Astrocyte (in vitro differentiated cells and primary cell): Measurements from ENCODE around the gene ZNF525. TPM values are rescaled to one million over a fixed set of nuclear protein-coding genes. Genes with fewer than 3 reads are reported as not detected.
"Not testable (repeated sequence)": the region's sequence is repeated elsewhere in the genome, so short reads cannot be mapped to it uniquely, and the experiment has no call there.

Experiments
- DNase-seq: peaks from one replicate; pipeline ENCODE4 v3.0.0-alpha.2; 2010; ENCODE audit warnings: low read depth
- FAIRE-seq: peaks from 2 replicates; lab custom pipeline; 2011; peaks lifted over from hg19 to GRCh38; lab: Jason Lieb, UNC
- H2AFZ ChIP-seq: 2 replicates; pipeline ENCODE4 v1.6.0; 2012; ENCODE audit warnings: low read depth, low read length, inconsistent platforms
- H3K27ac ChIP-seq: 2 replicates; pipeline ENCODE4 v1.5.1; 2011; ENCODE audit warnings: low read depth, low read length, inconsistent platforms
- H3K27me3 ChIP-seq: 2 replicates; pipeline ENCODE4 v1.6.0; 2011; ENCODE audit warnings: low read length, inconsistent platforms; ENCODE audit not compliant: insufficient read depth
- H3K36me3 ChIP-seq: 2 replicates; pipeline ENCODE4 v1.5.1; 2011; ENCODE audit warnings: low read length, inconsistent platforms; ENCODE audit not compliant: insufficient read depth
- H3K4me1 ChIP-seq: 2 replicates; pipeline ENCODE4 v1.5.1; 2011; ENCODE audit warnings: low read length, inconsistent platforms; ENCODE audit not compliant: insufficient read depth
- H3K4me2 ChIP-seq: 2 replicates; pipeline ENCODE4 v1.6.0; 2012; ENCODE audit warnings: low read length, inconsistent platforms
- H3K4me3 ChIP-seq: 2 replicates; pipeline ENCODE4 v1.5.1; 2011; ENCODE audit warnings: low read depth, mild to moderate bottlenecking, low read length, inconsistent platforms; ENCODE audit not compliant: insufficient read depth
- H3K79me2 ChIP-seq: 2 replicates; pipeline ENCODE4 v1.6.0; 2012; ENCODE audit warnings: mild to moderate bottlenecking, low read length, inconsistent platforms; ENCODE audit not compliant: insufficient read depth
- H3K9ac ChIP-seq: 2 replicates; pipeline ENCODE4 v1.6.0; 2012; ENCODE audit warnings: mild to moderate bottlenecking, low read length, inconsistent platforms
- H3K9me3 ChIP-seq: 2 replicates; pipeline ENCODE4 v1.5.1; 2012; ENCODE audit warnings: low read depth, mild to moderate bottlenecking, low read length, inconsistent platforms; ENCODE audit not compliant: insufficient read depth
- H4K20me1 ChIP-seq: 2 replicates; pipeline ENCODE4 v1.6.0; 2012; ENCODE audit warnings: low read length, inconsistent platforms; ENCODE audit not compliant: insufficient read depth
- H3K27ac Mint-ChIP-seq: one replicate; pipeline ENCODE4 v1.8.0; 2021; ENCODE audit warnings: mild to moderate bottlenecking, mixed read lengths; ENCODE audit not compliant: unreplicated experiment
- H3K27me3 Mint-ChIP-seq: one replicate; pipeline ENCODE4 v1.8.0; 2021; ENCODE audit warnings: low read depth, mixed read lengths; ENCODE audit not compliant: unreplicated experiment
- H3K36me3 Mint-ChIP-seq: one replicate; pipeline ENCODE4 v1.8.0; 2021; ENCODE audit warnings: low read depth, mixed read lengths; ENCODE audit not compliant: unreplicated experiment
- H3K4me1 Mint-ChIP-seq: one replicate; pipeline ENCODE4 v1.8.0; 2021; ENCODE audit warnings: low read depth, mixed read lengths; ENCODE audit not compliant: unreplicated experiment
- H3K4me3 Mint-ChIP-seq: one replicate; pipeline ENCODE4 v1.8.0; 2021; ENCODE audit warnings: mild to moderate bottlenecking, moderate library complexity, mixed read lengths; ENCODE audit not compliant: unreplicated experiment
- H3K9me3 Mint-ChIP-seq: one replicate; pipeline ENCODE4 v1.8.0; 2021; ENCODE audit warnings: mild to moderate bottlenecking, mixed read lengths; ENCODE audit not compliant: unreplicated experiment
- EZH2 ChIP-seq: IDR thresholded peaks from 2 replicates; pipeline ENCODE4 v1.6.1; 2012; ENCODE audit warnings: mild to moderate bottlenecking, low read length, inconsistent platforms; ENCODE audit not compliant: insufficient read depth
- total RNA-seq: library from RNA; stranded (reverse); gene quantifications from 2 replicates; pipeline ENCODE4 v1.2.1, GENCODE V29; 2021
- TF ChIP-seq, protein P1 (sequence below): IDR thresholded peaks from 2 replicates; pipeline ENCODE4 v1.5.1; 2011; ENCODE audit warnings: low read depth, mild to moderate bottlenecking, inconsistent platforms, low read length, moderate library complexity; ENCODE audit not compliant: insufficient read depth

ZNF525 gene
- total RNA-seq, 1 donor from 2014 or later: 7.1 TPM

DNA sequence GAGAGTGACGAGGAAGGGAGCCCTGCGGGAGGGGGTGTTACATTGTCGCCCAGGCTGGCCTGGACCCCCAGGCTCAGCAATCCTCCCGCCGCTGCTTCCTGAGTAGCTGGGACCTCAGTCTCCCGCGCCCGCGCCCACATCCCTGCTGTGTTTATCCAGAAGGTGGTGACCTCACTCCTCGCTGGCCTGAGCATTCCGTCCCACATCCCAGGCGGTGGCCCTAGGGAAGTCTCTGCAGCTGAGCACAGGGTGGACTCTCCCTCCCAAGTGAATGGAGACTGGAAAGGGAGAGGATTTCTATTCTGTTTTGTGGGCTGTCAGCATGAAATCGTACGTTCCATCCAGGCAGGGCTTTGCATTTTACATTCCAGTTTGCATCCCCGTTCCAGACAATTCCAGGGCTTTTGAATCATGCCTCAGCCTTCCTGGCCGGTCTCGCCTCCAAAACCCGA lies 29.0 kb downstream of the ZNF525 start:
- Mint-ChIP-seq H3K27me3 (no peaks in the 10 kb centered on the region), H3K4me3 (peak overlapping the region; percentile 98), H3K9me3 (peaks cover 7% of the 10 kb centered on the region), H3K27ac (peak overlapping the region; percentile 77), H3K36me3 (peaks cover 8% of the 10 kb centered on the region), H3K4me1 (peaks cover 6% of the 10 kb centered on the region)
- TF ChIP-seq, protein P1, sequence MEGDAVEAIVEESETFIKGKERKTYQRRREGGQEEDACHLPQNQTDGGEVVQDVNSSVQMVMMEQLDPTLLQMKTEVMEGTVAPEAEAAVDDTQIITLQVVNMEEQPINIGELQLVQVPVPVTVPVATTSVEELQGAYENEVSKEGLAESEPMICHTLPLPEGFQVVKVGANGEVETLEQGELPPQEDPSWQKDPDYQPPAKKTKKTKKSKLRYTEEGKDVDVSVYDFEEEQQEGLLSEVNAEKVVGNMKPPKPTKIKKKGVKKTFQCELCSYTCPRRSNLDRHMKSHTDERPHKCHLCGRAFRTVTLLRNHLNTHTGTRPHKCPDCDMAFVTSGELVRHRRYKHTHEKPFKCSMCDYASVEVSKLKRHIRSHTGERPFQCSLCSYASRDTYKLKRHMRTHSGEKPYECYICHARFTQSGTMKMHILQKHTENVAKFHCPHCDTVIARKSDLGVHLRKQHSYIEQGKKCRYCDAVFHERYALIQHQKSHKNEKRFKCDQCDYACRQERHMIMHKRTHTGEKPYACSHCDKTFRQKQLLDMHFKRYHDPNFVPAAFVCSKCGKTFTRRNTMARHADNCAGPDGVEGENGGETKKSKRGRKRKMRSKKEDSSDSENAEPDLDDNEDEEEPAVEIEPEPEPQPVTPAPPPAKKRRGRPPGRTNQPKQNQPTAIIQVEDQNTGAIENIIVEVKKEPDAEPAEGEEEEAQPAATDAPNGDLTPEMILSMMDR: no peak
- no peak for TF ChIP-seq EZH2
- H4K20me1 ChIP-seq: peaks cover 3% of the 10 kb centered on the region
- H3K79me2 ChIP-seq: peaks cover 8% of the 10 kb centered on the region
- peak overlapping the region; percentile 29 for H3K27ac ChIP-seq
- H3K9ac ChIP-seq: peak overlapping the region; percentile 86
- no peak for FAIRE-seq
- H3K4me3 ChIP-seq: peak overlapping the region; percentile 89
- H3K36me3 ChIP-seq: no peaks in the 10 kb centered on the region
- H3K27me3 ChIP-seq: no peaks in the 10 kb centered on the region
- H3K4me1 ChIP-seq: peaks cover 5% of the 10 kb centered on the region
- peak overlapping the region; percentile 97 for H3K4me2 ChIP-seq
- no peaks in the 10 kb centered on the region for H3K9me3 ChIP-seq
- peak; percentile 53 for DNase-seq
- H2AFZ ChIP-seq: peak overlapping the region; percentile 99

DNA sequence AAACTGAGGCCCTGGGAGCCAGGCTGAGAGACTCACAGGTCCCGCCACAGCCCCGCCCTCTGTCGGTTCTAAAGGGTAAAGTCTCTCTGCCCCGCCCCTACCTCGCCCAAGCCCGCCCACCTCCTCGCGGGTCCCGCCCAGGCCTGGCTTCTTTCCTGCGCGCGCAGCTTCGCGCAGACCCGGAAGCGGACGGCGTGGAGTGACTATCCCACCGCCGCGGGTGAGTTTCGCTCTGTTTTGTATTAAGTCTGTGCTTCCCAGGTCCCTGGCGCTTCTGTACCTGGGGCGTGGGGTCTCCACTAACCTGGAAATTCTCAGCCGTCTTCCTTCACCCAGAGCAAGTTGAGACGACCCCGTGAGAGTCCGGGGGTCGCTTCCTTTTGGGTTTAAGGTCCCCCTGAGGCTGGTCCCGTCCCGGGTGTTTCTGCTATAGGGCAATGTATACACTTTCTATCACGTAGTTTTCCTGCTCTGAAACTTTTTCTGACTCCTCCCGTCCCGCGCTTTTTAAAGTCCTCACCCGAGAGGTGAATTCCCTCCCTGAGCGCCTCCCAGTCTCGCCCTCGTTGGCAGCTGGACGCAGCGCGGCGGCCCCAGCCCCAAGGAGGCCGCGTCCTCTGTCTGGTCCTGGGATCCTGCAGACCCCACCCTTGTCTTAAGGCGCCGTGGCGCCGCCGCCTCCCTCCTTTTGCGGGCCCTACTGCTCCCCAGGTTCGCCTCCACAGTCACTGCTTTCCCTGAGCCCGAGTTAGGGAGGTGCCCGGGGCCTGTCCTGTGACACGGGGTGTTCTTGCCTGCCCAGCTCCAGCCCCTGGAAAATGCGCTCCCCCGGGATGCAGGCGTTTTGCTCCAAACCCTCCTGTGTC lies 29.7 kb downstream of the ZNF525 start, which contains the start of gene ZNF765:
Gene ZNF765 (plus strand): TSS at position 176 of the 866 bp plus-strand sequence. CDS start 2,867 bp downstream, outside the sequence.
- H3K9me3 Mint-ChIP-seq: peaks cover 7% of the 10 kb centered on the region
- Histone ChIP-seq H3K36me3 (peaks cover 1% of the 10 kb centered on the region), H2AFZ (peak within 1 kb of the TSS; percentile 99), H3K4me3 (peak within 1 kb of the TSS; percentile 89), H3K4me1 (peaks cover 5% of the 10 kb centered on the region), H4K20me1 (peaks cover 3% of the 10 kb centered on the region), H3K79me2 (peaks cover 8% of the 10 kb centered on the region), H3K9me3 (no peaks in the 10 kb centered on the region), H3K27ac (peak within 1 kb of the TSS; percentile 60), H3K27me3 (no peaks in the 10 kb centered on the region), H3K4me2 (peak within 1 kb of the TSS; percentile 97), H3K9ac (peak within 1 kb of the TSS; percentile 86)
- H3K4me1 Mint-ChIP-seq: peaks cover 6% of the 10 kb centered on the region
- FAIRE-seq (no peak), DNase-seq (peak; percentile 78)
- peak within 1 kb of the TSS; percentile 77 for H3K27ac Mint-ChIP-seq
- no peaks in the 10 kb centered on the region for H3K27me3 Mint-ChIP-seq
- no peak for TF ChIP-seq EZH2
- TF ChIP-seq, protein P1: no peak
- H3K36me3 Mint-ChIP-seq: peaks cover 12% of the 10 kb centered on the region
- H3K4me3 Mint-ChIP-seq: peak within 1 kb of the TSS; percentile 98

DNA sequence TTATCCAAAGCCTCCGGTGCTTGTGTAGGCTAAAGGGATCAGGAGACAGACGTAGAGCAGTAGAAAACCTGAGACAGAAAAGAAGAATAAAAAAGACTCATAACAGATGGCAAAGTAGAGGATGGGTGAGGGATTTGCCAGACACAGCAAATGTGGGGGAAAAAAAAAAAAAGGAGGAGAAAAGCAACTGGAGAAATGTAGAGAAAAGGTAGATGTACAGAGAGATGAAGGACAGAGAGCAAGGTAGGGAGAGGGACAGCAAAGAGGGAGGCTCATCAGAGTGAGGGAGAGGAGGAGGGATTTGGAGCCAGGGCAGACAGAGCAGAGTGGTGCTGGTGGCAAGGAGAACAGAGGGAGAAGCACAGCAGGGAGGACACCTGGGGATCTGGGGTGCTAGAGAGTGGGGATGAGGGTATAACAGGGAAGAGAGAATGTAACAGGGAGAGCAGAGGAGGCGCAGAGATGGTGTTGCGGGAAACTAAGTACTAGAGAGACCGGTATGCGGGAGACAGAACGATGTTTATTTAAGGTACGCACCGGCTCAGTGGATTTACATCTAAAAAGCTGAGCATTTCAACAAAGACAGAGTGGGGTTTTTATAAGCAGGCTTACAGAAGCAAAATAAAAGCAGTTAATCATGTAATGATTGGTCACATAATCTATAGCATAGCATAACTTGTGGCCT lies 30.5 kb downstream of the ZNF525 start:
- Mint-ChIP-seq H3K4me3 (peak overlapping the region; percentile 98), H3K27ac (peak overlapping the region; percentile 70), H3K36me3 (peaks cover 17% of the 10 kb centered on the region), H3K9me3 (peaks cover 10% of the 10 kb centered on the region)
- not testable (repeated sequence) for H3K4me1 Mint-ChIP-seq, H3K27me3 ChIP-seq, H3K4me1 ChIP-seq, H4K20me1 ChIP-seq, H3K27me3 Mint-ChIP-seq, H3K79me2 ChIP-seq, DNase-seq, H3K36me3 ChIP-seq, H3K9me3 ChIP-seq, FAIRE-seq
- Histone ChIP-seq H3K9ac (peak overlapping the region; percentile 86), H3K4me2 (peak overlapping the region; percentile 97), H3K4me3 (peak overlapping the region; percentile 89), H3K27ac (peak overlapping the region; percentile 60), H2AFZ (peak overlapping the region; percentile 92)
